ENCODE results near the gene IL17RC. TPM values are rescaled to one million over a fixed set of nuclear protein-coding genes. Genes with fewer than 3 reads are reported as not detected.

IL17RC gene
- total RNA-seq (17.5 and 21.3 TPM in 2 replicates), polyA plus RNA-seq (14.5 and 17.1 TPM in 2 replicates), polyA minus RNA-seq (ENCODE audit: low replicate concordance) (46.9 and 57.3 TPM in 2 replicates)
- 20.7 and 21.2 TPM in 2 replicates for polyA plus RNA-seq (2012)

GRCh38 chr3:9916734-9917680 lies at the start of gene IL17RC:
Gene IL17RC, plus strand, starts transcription at chr3:9917098. Its CDS starts 218 bp downstream, at chr3:9917316.
- peak; percentile 82 to 86 for DNase-seq (ENCODE audit: low read depth in 2 of 2)
- H3K27ac ChIP-seq (ENCODE audit: insufficient read depth, low read length), result peak within 1 kb of the TSS; percentile 96
- H3K4me2 ChIP-seq (ENCODE audit: extremely low read depth, insufficient read depth, low read length), result peak within 1 kb of the TSS; percentile 99
- no peaks in the 10 kb centered on the region for H4K20me1 ChIP-seq (ENCODE audit: control insufficient read depth, extremely low read depth, insufficient read depth, low read length)
- no peaks in the 10 kb centered on the region for H3K27me3 ChIP-seq (ENCODE audit: control insufficient read depth, insufficient read depth, low read length)
- H2AFZ ChIP-seq (ENCODE audit: low read length), result peak within 1 kb of the TSS; percentile 55
- H3K4me3 ChIP-seq (replicated peaks in 1 of 4; ENCODE audit: control extremely low read depth in 1 of 4, insufficient read depth in 1 of 4, low read depth in 3 of 4, low read length in 4 of 4), result peak within 1 kb of the TSS; percentile 59 to 68 (median 64)
- TF ChIP-seq EZH2 (IDR thresholded peaks at IDR 0.05; ENCODE audit: low read length, missing control alignments) (no peak), CTCF (conservative IDR thresholded peaks at IDR 0.05 in 1 of 2, IDR thresholded peaks at IDR 0.05 in 1 of 2; ENCODE audit: low read depth in 1 of 2, low read length in 2 of 2) (no peak)
- no peaks in the 10 kb centered on the region for H3K9me3 ChIP-seq (ENCODE audit: control insufficient read depth, insufficient read depth, low read depth, low read length)
- H3K4me1 ChIP-seq (ENCODE audit: control insufficient read depth, extremely low read depth, insufficient read depth, low read length), result peaks cover 13% of the 10 kb centered on the region
- peak within 1 kb of the TSS; percentile 69 for H3K9ac ChIP-seq (ENCODE audit: insufficient read depth, low read length)
- H3K36me3 ChIP-seq (ENCODE audit: control insufficient read depth, insufficient read depth, low read length), result peaks cover 3% of the 10 kb centered on the region
- H3K79me2 ChIP-seq (ENCODE audit: control insufficient read depth, insufficient read depth, low read length), result peaks cover 4% of the 10 kb centered on the region

- Histone ChIP-seq H3K79me2 (ENCODE audit: control insufficient read depth, insufficient read depth, low read length) (no peaks in the 10 kb centered on the region), H3K4me3 (replicated peaks in 1 of 4; ENCODE audit: control extremely low read depth in 1 of 4, insufficient read depth in 1 of 4, low read depth in 3 of 4, low read length in 4 of 4) (no peak overlapping the region), H2AFZ (ENCODE audit: low read length) (no peak overlapping the region), H3K27ac (ENCODE audit: insufficient read depth, low read length) (no peak overlapping the region), H4K20me1 (ENCODE audit: control insufficient read depth, extremely low read depth, insufficient read depth, low read length) (no peaks in the 10 kb centered on the region), H3K4me2 (ENCODE audit: extremely low read depth, insufficient read depth, low read length) (no peak overlapping the region), H3K36me3 (ENCODE audit: control insufficient read depth, insufficient read depth, low read length) (no peaks in the 10 kb centered on the region), H3K9ac (ENCODE audit: insufficient read depth, low read length) (no peak overlapping the region), H3K9me3 (ENCODE audit: control insufficient read depth, insufficient read depth, low read depth, low read length) (no peaks in the 10 kb centered on the region), H3K4me1 (ENCODE audit: control insufficient read depth, extremely low read depth, insufficient read depth, low read length) (peaks cover 7% of the 10 kb centered on the region), H3K27me3 (ENCODE audit: control insufficient read depth, insufficient read depth, low read length) (no peaks in the 10 kb centered on the region)
- no peak for DNase-seq (ENCODE audit: low read depth in 2 of 2)
- TF ChIP-seq EZH2 (IDR thresholded peaks at IDR 0.05; ENCODE audit: low read length, missing control alignments), result no peak
Measured at GRCh38 chr3:9867106-9867505, 49.8 kb upstream of the IL17RC start.

- Histone ChIP-seq H3K9ac (ENCODE audit: insufficient read depth, low read length) (no peak overlapping the region), H2AFZ (ENCODE audit: low read length) (no peak overlapping the region), H3K4me1 (ENCODE audit: control insufficient read depth, extremely low read depth, insufficient read depth, low read length) (peaks cover 2% of the 10 kb centered on the region), H4K20me1 (ENCODE audit: control insufficient read depth, extremely low read depth, insufficient read depth, low read length) (no peaks in the 10 kb centered on the region), H3K79me2 (ENCODE audit: control insufficient read depth, insufficient read depth, low read length) (no peaks in the 10 kb centered on the region), H3K27ac (ENCODE audit: insufficient read depth, low read length) (no peak overlapping the region), H3K36me3 (ENCODE audit: control insufficient read depth, insufficient read depth, low read length) (no peaks in the 10 kb centered on the region), H3K9me3 (ENCODE audit: control insufficient read depth, insufficient read depth, low read depth, low read length) (no peaks in the 10 kb centered on the region), H3K27me3 (ENCODE audit: control insufficient read depth, insufficient read depth, low read length) (no peaks in the 10 kb centered on the region), H3K4me2 (ENCODE audit: extremely low read depth, insufficient read depth, low read length) (no peak overlapping the region), H3K4me3 (replicated peaks in 1 of 4; ENCODE audit: control extremely low read depth in 1 of 4, insufficient read depth in 1 of 4, low read depth in 3 of 4, low read length in 4 of 4) (no peak overlapping the region)
- no peak for DNase-seq (ENCODE audit: low read depth in 2 of 2)
- TF ChIP-seq EZH2 (IDR thresholded peaks at IDR 0.05; ENCODE audit: low read length, missing control alignments), result no peak
- TF ChIP-seq CTCF (conservative IDR thresholded peaks at IDR 0.05 in 1 of 2, IDR thresholded peaks at IDR 0.05 in 1 of 2; ENCODE audit: low read depth in 1 of 2, low read length in 2 of 2), result no peak
Measured at GRCh38 chr3:9869955-9870354, 46.9 kb upstream of the IL17RC start.
